Erythroblast (primary cell): ENCODE data around the gene IQSEC1.

Experiments used
- DNase-seq, 2 experiments: peaks; one replicate each; lab custom pipeline; 2025; lab: John Stamatoyannopoulos, UW
- GATA1 ChIP-seq: IDR thresholded peaks from 2 replicates; pipeline ENCODE4 v1.6.1; 2011; ENCODE audit warnings: low read depth, mild to moderate bottlenecking, control low read depth, low read length, moderate library complexity
- POLR2A ChIP-seq: IDR thresholded peaks from 2 replicates; pipeline ENCODE4 v1.6.1; 2011; ENCODE audit warnings: mild to moderate bottlenecking, low read length

The IQSEC1 gene

DNA sequence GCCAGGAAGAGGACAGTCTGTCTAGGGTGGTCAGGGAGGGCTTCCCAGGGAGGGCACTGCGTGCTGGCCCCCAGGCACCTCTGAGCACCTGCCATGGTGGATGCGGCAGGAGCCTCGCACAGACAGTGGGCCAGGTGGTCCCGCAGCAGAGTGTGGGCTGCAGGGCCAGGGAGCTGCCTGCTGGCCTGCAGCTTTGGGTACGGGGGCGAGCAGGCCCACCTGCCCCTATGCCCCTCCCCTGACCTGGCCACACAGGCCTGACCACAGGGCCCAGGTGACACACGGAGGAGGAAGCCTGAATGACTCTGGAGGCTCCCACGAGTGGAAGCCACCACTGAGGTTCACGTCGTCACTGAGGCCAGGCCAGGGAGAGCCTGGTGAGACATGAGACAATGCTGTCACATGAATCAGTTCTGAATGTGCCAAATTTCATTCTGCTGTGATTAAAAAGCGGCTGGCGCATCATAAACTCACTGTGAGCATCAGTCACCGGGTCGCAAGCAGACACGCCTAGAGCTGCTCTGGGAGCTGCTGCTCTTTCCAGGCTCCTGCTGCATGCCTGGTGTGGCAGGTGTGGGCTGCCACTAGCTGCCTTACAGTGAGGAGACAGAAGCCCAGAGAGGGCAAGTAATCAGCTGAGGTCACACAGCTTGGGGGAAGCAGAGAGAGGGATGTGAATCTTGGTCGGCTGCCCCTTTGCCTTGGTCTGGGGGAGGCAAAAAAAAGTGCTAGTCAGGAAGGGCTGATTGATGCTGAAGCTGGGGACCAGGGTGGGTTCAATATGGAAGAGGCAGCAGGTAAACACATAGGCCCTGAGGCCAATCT lies 39.5 kb upstream of the IQSEC1 start:
- no peak for TF ChIP-seq GATA1
- no peak for TF ChIP-seq POLR2A
- DNase-seq, result no peak

DNA sequence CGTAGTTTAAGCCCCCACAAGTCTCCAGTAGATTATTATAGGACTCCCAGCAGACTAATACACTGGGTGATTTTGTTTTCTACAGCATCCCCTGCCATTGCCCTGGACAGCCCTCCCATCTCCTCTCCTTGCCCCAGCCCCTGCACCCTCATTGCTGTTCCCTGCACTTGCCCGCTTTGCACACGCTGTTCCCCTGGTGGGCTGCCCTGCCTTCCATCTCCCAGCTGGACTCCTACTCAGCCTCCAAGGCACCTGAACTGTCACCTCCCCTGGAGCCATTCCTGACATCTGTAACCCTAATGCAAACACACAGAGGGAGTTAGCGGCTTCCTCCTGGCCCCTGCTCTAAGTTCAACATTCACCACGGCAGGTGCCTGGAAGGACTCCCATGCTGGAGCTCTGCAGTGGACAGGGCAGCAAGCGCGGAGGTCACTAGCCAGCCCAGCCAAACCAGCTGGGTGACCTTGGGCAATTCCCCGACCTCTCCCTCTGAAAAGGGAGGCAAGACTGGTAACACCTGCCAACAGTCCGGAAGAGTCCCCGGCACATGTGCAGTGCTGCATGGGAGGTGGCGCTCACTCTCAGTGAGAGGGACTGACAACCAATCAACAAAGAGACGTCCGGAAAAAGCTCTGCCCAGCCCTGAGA lies 38.8 kb upstream of the IQSEC1 start:
- no peak for TF ChIP-seq POLR2A
- no peak for TF ChIP-seq GATA1
- no peak for DNase-seq

GRCh38 chr3:13111173-13111872 lies 38.1 kb upstream of the IQSEC1 start:
- DNase-seq, result no peak
- TF ChIP-seq GATA1 (no peak), POLR2A (no peak)

DNA sequence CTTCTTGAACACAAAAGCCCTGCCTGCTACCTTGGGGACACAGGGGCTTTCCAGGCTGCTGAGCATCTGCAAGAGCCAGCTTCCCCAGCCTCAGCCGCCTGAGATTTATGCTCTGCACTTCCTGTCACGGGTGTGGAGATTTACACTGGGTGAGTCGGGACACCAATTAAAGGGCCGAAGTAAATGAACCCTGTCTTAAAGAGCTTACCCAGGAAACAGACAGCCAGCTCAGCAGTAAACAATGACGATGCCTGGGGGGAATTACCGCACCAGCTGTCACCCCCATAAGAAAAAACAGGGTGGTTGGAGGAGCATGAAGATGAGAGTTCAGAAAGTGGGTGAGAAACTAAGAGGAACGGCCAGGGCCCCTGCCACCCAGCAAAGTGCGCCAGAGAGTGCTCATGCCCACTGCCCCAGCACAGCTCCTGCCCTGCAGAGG lies 37.5 kb upstream of the IQSEC1 start:
- no peak for DNase-seq
- TF ChIP-seq POLR2A (no peak), GATA1 (no peak)

- no peak for DNase-seq
- TF ChIP-seq GATA1 (no peak), POLR2A (no peak)
Observed at GRCh38 chr3:13109516-13109915, 36.3 kb upstream of the IQSEC1 start.

DNA sequence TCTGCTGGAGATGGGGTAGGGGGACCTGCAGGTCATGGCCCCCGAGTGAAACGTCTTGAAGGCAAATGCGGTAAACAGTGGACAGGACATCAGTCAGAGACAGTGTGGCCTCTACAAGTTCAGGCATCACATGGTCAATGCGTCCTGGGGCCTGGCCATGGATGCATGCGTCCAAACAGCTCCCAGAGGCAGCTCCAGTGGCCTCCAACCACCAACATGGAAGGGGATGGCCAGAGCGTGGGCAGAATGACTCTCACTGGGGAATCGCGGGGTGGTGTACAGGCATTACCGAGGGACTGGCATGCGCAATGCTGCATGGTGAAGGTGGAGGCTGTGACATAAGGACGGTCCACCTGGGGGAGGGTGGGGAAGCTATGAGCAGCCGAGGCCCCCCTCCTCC lies 35.6 kb upstream of the IQSEC1 start:
- DNase-seq, result no peak
- TF ChIP-seq GATA1 (no peak), POLR2A (no peak)

DNA sequence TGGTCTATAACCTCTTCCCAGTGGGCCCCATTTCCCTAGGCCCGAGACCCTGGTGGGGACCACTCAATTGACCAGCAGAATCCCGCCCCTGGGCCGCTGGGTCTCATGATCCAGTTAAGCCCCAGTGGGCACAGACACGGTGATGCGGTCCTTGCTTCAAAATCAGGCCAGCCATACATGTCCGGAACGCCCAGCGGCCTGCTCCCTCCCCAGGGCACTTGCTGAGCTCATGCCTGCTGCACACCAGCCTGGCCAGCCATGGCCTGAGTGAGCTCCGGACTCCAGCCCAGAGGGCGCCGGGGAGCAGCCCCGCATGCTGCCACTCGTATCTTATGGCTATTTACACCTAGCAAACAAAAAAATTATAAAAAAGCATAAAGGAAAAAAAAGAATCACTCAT lies 34.4 kb upstream of the IQSEC1 start:
- no peak for DNase-seq

GRCh38 chr3:13106308-13107001 lies 33.2 kb upstream of the IQSEC1 start:
- no peak for DNase-seq
- TF ChIP-seq GATA1 (no peak), POLR2A (no peak)

More for the DNA sequence above, 34.4 kb upstream of the IQSEC1 start:
- TF ChIP-seq POLR2A, result no peak
- no peak for TF ChIP-seq GATA1

DNA sequence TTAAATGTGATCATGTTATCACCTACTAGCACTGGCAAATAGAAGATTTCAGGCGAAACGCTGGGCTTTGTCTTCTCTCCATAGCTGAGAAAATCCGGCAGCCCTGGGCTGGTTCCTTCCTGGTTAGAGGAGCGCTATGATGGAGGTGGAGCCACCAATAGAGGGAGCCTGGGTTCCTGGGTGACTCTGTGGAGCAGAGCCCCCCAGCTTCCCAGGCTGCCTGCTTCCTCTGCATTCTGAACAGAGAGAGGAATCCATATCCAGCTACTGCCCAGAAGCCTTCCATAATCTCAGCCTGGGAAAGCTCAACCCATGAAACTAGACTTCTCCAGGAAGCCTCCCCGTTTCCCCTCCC lies 32.6 kb upstream of the IQSEC1 start:
- no peak for TF ChIP-seq GATA1
- TF ChIP-seq POLR2A, result no peak
- no peak for DNase-seq

- no peak for TF ChIP-seq GATA1
- no peak for TF ChIP-seq POLR2A
- DNase-seq, result no peak
Observed at GRCh38 chr3:13105181-13105895, 32.1 kb upstream of the IQSEC1 start.

GRCh38 chr3:13104511-13104910 lies 31.3 kb upstream of the IQSEC1 start:
- TF ChIP-seq GATA1 (no peak), POLR2A (no peak)
- DNase-seq, result no peak

DNA sequence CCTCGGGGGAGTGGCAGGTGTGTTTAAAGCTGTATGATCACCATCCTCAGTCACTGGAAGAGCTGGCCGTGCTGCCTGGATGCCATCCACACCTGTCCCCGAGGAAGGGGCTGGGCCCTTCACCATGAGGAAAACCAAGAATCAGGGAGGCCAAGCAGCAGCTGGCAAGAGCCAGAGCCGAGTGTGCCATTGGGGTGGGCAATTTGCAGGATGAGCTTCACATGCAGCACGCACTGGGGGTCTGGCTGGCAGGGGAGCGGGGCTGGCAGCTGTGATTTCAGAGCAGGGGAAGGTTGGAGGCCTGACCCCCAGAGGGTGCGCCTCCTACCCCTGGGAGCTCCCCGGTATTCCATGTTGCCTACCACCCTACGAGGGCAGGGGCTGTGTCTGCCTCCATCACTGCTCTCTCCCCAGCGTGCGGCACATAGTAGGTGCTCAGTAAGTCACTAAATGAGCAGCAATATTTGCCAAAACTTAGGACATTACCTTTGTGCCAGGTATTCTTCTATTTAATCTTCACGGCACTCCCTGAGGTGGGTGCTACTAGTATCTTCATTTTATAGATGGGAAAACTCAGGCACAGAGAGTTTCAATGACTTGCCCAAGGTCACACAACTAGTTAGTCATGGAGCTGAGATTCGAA lies 30.3 kb upstream of the IQSEC1 start:
- TF ChIP-seq GATA1, result no peak
- TF ChIP-seq POLR2A, result no peak
- DNase-seq, result no peak
